ENCODE data around the gene CIC.

DNA sequence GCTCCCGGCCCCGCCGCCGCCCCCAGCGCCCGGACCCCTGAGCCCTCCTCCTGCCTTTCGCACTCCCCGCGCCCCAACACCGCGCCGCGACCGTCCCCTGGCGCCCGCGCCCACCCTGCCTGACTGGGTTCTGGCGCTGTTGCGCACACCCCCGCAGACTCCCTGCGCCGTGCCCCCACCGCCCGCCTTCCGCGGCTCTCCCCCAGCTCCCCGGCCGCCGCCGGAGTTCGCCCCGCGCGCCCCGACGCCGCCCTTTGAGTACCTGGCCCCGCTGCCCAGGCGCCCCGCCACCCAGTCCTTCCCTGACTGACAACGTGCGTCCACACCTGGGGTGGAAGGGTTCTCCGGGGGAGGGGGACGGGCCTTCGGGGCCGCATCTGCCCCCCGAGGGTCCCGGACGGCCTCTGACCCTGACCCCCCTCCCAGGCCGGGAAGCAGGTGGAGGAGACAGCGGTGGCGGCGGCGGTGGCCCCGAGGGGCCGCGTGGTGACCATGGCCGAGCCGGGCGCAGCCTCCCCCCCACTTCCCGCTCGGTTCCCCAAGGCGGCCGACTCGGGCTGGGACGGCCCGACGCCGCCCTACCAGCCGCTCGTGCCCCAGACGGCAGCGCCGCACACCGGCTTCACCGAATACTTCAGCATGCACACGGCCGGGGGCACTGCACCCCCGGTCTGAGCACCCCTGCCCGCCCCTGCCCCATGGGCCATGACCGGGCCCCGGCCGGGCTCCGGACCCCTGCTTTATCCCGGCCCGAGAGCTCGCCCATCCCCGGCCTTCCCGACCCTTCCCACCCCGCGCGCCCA is 55.0 kb downstream of the CIC start:
- TF ChIP-seq EZH2 (optimal IDR thresholded peaks at IDR 0.05; ENCODE audit: low read depth, low read length) (peak; percentile 94), EZH2phosphoT487 (IDR thresholded peaks at IDR 0.05; ENCODE audit: low read length) (no peak; the same call in 1 of the 2 replicates)
- TF ChIP-seq, protein P1, sequence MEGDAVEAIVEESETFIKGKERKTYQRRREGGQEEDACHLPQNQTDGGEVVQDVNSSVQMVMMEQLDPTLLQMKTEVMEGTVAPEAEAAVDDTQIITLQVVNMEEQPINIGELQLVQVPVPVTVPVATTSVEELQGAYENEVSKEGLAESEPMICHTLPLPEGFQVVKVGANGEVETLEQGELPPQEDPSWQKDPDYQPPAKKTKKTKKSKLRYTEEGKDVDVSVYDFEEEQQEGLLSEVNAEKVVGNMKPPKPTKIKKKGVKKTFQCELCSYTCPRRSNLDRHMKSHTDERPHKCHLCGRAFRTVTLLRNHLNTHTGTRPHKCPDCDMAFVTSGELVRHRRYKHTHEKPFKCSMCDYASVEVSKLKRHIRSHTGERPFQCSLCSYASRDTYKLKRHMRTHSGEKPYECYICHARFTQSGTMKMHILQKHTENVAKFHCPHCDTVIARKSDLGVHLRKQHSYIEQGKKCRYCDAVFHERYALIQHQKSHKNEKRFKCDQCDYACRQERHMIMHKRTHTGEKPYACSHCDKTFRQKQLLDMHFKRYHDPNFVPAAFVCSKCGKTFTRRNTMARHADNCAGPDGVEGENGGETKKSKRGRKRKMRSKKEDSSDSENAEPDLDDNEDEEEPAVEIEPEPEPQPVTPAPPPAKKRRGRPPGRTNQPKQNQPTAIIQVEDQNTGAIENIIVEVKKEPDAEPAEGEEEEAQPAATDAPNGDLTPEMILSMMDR (IDR thresholded peaks at IDR 0.05; ENCODE audit: low read length) = no peak
